K562 (cell line): ENCODE data around the gene ZEB2. TPM values are rescaled to one million over a fixed set of nuclear protein-coding genes. Genes with fewer than 3 reads are reported as not detected.

Experiments used
- BACH1 ChIP-seq: fragments of 200-800 bp; sonication (Bioruptor generic); IDR thresholded peaks from 2 replicates; pipeline ENCODE4 v1.6.1; 2016; ENCODE audit warnings: missing genetic modification characterization, missing compliant biosample characterization
- E2F3 ChIP-seq: fragments of 250-450 bp; sonication (Bioruptor Pico); IDR thresholded peaks from 2 replicates; pipeline ENCODE4 v1.4.0; 2020; ENCODE audit warnings: mild to moderate bottlenecking
- EGR1 ChIP-seq: fragments of 450-650 bp; conservative IDR thresholded peaks from 2 replicates; pipeline ENCODE4 v1.6.1; 2017; ENCODE audit warnings: mild to moderate bottlenecking
- HES1 ChIP-seq: fragments of 450-650 bp; IDR thresholded peaks from 2 replicates; pipeline ENCODE4 v1.6.1; 2016; ENCODE audit warnings: low read depth, mild to moderate bottlenecking, moderate library complexity
- HMGN3 ChIP-seq: IDR thresholded peaks from 2 replicates; pipeline ENCODE4 v1.6.1; 2011; ENCODE audit warnings: borderline replicate concordance, low read depth, mild to moderate bottlenecking, mixed read lengths, low read length; ENCODE audit not compliant: insufficient read length; ENCODE audit errors: extremely low read depth
- IRF9 ChIP-seq: fragments of 450-650 bp; IDR thresholded peaks from 2 replicates; pipeline ENCODE4 v1.6.1; 2016; ENCODE audit warnings: missing biosample characterization, missing genetic modification characterization
- KLF6 ChIP-seq: fragments of 250-450 bp; sonication (Bioruptor Pico); IDR thresholded peaks from 2 replicates; pipeline ENCODE4 v1.4.0; 2020; ENCODE audit warnings: mild to moderate bottlenecking, moderate library complexity, borderline replicate concordance
- MEF2D ChIP-seq: conservative IDR thresholded peaks from 2 replicates; pipeline ENCODE4 v1.6.1; 2016; ENCODE audit warnings: low read depth, missing genetic modification characterization, missing compliant biosample characterization
- NR2F6 ChIP-seq: fragments of 450-650 bp; formaldehyde crosslinking; IDR thresholded peaks from 2 replicates; pipeline ENCODE4 v1.4.0; 2020; ENCODE audit warnings: mild to moderate bottlenecking
- POLR2AphosphoS5 ChIP-seq: IDR thresholded peaks from 2 replicates; pipeline ENCODE4 v1.6.1; 2011; ENCODE audit warnings: mild to moderate bottlenecking, low read depth, low read length, moderate library complexity; ENCODE audit not compliant: control insufficient read depth, insufficient read depth
- SMARCB1 ChIP-seq: IDR thresholded peaks from 2 replicates; pipeline ENCODE4 v1.6.1; 2011; ENCODE audit warnings: improper control_type of control experiment, low read depth; ENCODE audit not compliant: insufficient read length
- SMARCE1 ChIP-seq: fragments of 450-650 bp; IDR thresholded peaks from 2 replicates; pipeline ENCODE4 v1.7.1; 2016; ENCODE audit warnings: mild to moderate bottlenecking
- SOX6 ChIP-seq: fragments of 450-650 bp; IDR thresholded peaks from 2 replicates; pipeline ENCODE4 v1.6.1; 2014; ENCODE audit warnings: mild to moderate bottlenecking
- ZNF212 ChIP-seq: fragments of 450-650 bp; formaldehyde crosslinking; IDR thresholded peaks from 2 replicates; pipeline ENCODE4 v1.4.0; 2020; ENCODE audit warnings: mild to moderate bottlenecking
- ZNF24 ChIP-seq: fragments of 450-650 bp; IDR thresholded peaks from 2 replicates; pipeline ENCODE4 v1.6.1; 2016
- ZNF253 ChIP-seq: fragments of 250-450 bp; sonication (Bioruptor Pico); conservative IDR thresholded peaks from 2 replicates; pipeline ENCODE4 v1.6.1; 2021; ENCODE audit warnings: mild to moderate bottlenecking
- ZNF584 ChIP-seq: fragments of 200-800 bp; sonication (Bioruptor generic); IDR thresholded peaks from 2 replicates; pipeline ENCODE4 v1.6.1; 2016; ENCODE audit warnings: low read depth, mild to moderate bottlenecking, missing genetic modification characterization, missing compliant biosample characterization
- ZNF717 ChIP-seq: fragments of 250-450 bp; sonication (Bioruptor Pico); IDR thresholded peaks from 2 replicates; pipeline ENCODE4 v1.5.0; 2021
- polyA plus RNA-seq, 8 experiments: library from polyadenylated mRNA; depleted of rRNA in 4 of 8; stranded (reverse) in 5 of 8; unstranded in 3 of 8; fragments of >200 nt; fragmentation: Nextera tagmentation in 2 of 8; fragmentation: Illumina TruSeq in 1 of 8; extraction: Ambion mirVana in 2 of 8; extraction: Trizol in 1 of 8; gene quantifications; 2 replicates each; pipeline versions ENCODE4 v1.2.1 to v1.2.3, GENCODE V29; 2011 to 2014; ENCODE audit warnings: inconsistent platforms in 1 of 8, missing spikeins in 1 of 8
- total RNA-seq, 7 experiments: library from RNA; depleted of rRNA in 6 of 7; stranded (reverse); fragments of >200 nt in 6 of 7; fragmentation: Illumina TruSeq in 2 of 7; extraction: Trizol in 2 of 7; gene quantifications; 2 replicates each; pipeline versions ENCODE4 v1.2.1 to v1.2.3, GENCODE V29; 2011 to 2021; ENCODE audit warnings: low replicate concordance in 1 of 7
- TF ChIP-seq, protein P1 (sequence below): fragments of 450-650 bp; IDR thresholded peaks from 2 replicates; pipeline ENCODE4 v1.6.1; 2017; ENCODE audit warnings: antibody characterized with exemption
- TF ChIP-seq, protein P2 (sequence below): fragments of 450-650 bp; formaldehyde crosslinking; IDR thresholded peaks from 2 replicates; pipeline ENCODE4 v1.4.0; 2020; ENCODE audit warnings: mild to moderate bottlenecking, moderate library complexity
- TF ChIP-seq, protein P3 (sequence below): sonication (generic); formaldehyde crosslinking; IDR thresholded peaks from 2 replicates; pipeline ENCODE4 v1.8.1; 2022; ENCODE audit warnings: missing genetic modification reagents
- TF ChIP-seq, protein P4 (sequence below): IDR thresholded peaks from 2 replicates; pipeline ENCODE4 v1.6.1; 2011; ENCODE audit not compliant: insufficient read length; ENCODE audit errors: extremely low read depth

ZEB2 gene
- total and polyA plus RNA-seq, 9 of the 15 experiments (the other 6 are each of a cell fraction or from before 2014, with no cell fraction given): 15.1 to 113 (median 72.3) TPM

DNA sequence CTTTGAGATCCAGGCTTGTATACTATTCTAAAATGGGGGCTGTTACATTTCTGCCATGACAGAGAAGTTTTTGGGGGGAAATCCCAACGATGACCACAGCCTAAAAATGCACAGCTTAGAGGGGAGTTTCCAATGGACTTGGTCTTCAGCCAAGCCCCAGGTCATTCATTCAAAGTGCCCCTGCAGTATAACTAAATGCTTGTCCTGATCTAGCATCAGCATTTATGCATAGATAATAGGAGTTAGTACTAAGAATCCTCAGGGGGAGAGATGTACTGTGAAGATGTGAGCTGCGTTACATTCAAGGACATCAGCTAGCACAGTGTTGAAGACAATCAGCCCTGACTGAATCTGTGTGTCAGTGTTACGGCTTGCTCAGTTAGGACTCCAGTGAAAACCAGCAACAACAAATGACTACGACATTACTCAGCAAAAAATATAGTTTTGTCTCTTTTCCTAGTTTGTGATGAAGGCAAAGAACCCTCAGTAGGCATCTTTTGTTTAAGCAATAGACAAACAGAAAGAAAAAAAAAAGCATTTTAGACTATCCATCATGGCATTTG is 160.9 kb downstream of the ZEB2 start (continued):
- no peak for TF ChIP-seq HMGN3
- TF ChIP-seq MEF2D (tag): no peak
- TF ChIP-seq EGR1: no peak
- TF ChIP-seq ZNF717: peak; percentile 93
- no peak for TF ChIP-seq KLF6 (CRISPR knock-in tag)
- no peak for TF ChIP-seq E2F3 (CRISPR knock-in tag)
- no peak for TF ChIP-seq NR2F6 (CRISPR knock-in tag)
- no peak for TF ChIP-seq ZNF24
- TF ChIP-seq POLR2AphosphoS5: peak; percentile 99
- TF ChIP-seq HES1: no peak
- no peak for TF ChIP-seq IRF9 (tag)
- 0 out of 2 replicates have a peak, but pooled peaks have one; percentile 28 for TF ChIP-seq SMARCE1
- TF ChIP-seq, protein P1, sequence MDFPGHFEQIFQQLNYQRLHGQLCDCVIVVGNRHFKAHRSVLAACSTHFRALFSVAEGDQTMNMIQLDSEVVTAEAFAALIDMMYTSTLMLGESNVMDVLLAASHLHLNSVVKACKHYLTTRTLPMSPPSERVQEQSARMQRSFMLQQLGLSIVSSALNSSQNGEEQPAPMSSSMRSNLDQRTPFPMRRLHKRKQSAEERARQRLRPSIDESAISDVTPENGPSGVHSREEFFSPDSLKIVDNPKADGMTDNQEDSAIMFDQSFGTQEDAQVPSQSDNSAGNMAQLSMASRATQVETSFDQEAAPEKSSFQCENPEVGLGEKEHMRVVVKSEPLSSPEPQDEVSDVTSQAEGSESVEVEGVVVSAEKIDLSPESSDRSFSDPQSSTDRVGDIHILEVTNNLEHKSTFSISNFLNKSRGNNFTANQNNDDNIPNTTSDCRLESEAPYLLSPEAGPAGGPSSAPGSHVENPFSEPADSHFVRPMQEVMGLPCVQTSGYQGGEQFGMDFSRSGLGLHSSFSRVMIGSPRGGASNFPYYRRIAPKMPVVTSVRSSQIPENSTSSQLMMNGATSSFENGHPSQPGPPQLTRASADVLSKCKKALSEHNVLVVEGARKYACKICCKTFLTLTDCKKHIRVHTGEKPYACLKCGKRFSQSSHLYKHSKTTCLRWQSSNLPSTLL: 0 out of 2 replicates have a peak, but pooled peaks have one; percentile 52
- peak; percentile 57; the same call in 1 of the 2 replicates for TF ChIP-seq ZNF253 (CRISPR knock-in tag)
- TF ChIP-seq ZNF584: no peak
- TF ChIP-seq, protein P2, sequence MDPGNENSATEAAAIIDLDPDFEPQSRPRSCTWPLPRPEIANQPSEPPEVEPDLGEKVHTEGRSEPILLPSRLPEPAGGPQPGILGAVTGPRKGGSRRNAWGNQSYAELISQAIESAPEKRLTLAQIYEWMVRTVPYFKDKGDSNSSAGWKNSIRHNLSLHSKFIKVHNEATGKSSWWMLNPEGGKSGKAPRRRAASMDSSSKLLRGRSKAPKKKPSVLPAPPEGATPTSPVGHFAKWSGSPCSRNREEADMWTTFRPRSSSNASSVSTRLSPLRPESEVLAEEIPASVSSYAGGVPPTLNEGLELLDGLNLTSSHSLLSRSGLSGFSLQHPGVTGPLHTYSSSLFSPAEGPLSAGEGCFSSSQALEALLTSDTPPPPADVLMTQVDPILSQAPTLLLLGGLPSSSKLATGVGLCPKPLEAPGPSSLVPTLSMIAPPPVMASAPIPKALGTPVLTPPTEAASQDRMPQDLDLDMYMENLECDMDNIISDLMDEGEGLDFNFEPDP (CRISPR knock-in tag): peak; percentile 81; the same call in 1 of the 2 replicates
- TF ChIP-seq SOX6: no peak; the same call in 1 of the 2 replicates
- TF ChIP-seq BACH1: peak; percentile 89
- TF ChIP-seq, protein P3, sequence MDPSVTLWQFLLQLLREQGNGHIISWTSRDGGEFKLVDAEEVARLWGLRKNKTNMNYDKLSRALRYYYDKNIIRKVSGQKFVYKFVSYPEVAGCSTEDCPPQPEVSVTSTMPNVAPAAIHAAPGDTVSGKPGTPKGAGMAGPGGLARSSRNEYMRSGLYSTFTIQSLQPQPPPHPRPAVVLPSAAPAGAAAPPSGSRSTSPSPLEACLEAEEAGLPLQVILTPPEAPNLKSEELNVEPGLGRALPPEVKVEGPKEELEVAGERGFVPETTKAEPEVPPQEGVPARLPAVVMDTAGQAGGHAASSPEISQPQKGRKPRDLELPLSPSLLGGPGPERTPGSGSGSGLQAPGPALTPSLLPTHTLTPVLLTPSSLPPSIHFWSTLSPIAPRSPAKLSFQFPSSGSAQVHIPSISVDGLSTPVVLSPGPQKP: no peak
- no peak for TF ChIP-seq SMARCB1
- TF ChIP-seq, protein P4, sequence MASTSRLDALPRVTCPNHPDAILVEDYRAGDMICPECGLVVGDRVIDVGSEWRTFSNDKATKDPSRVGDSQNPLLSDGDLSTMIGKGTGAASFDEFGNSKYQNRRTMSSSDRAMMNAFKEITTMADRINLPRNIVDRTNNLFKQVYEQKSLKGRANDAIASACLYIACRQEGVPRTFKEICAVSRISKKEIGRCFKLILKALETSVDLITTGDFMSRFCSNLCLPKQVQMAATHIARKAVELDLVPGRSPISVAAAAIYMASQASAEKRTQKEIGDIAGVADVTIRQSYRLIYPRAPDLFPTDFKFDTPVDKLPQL: peak; percentile 51
- no peak for TF ChIP-seq ZNF212
